HG03575 (cell line): ENCODE measurements around the gene OR6S1.
A peak's percentile ranks its signal among the peaks of the same experiment; 100 is the strongest.
"Not testable (repeated sequence)": the region's sequence is repeated elsewhere in the genome, so short reads cannot be mapped to it uniquely, and the experiment has no call there.

Experiments used
- ATAC-seq: cut with Tn5 transposase; IDR thresholded peaks from one replicate; pipeline ENCODE4 v1.9.1; 2021; ENCODE audit not compliant: unreplicated experiment, insufficient number of reproducible peaks, low FRiP score; ENCODE audit errors: extremely low read depth

OR6S1 gene

GRCh38 chr14:20614038-20614840 lies 27.3 kb downstream of the OR6S1 start:
- ATAC-seq, result no peak

- ATAC-seq, result peak; percentile 40
These were observed 28.1 kb downstream of the OR6S1 start for GRCh38 chr14:20613094-20614037.

GRCh38 chr14:20612403-20612802 lies 29.1 kb downstream of the OR6S1 start:
- no peak for ATAC-seq

DNA sequence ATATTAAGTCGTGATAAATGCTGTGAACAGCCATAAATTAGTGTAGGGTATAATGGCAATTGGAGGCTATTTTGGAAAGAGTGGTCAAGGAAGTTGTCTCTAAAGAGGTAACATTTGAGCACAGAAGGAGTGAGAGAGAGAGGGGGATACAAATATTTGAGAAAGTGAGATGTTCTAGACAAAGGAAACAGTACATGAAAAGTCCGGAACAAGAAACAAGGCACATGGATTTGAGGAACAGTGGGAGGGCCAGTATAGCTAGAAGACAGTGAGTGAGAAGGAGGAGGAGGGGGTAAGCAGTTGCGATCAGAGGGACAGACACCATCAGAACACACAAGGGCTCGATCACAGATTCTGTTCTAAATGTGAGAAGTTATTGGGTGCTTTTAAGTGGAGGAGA lies 30.2 kb downstream of the OR6S1 start:
- no peak for ATAC-seq

DNA sequence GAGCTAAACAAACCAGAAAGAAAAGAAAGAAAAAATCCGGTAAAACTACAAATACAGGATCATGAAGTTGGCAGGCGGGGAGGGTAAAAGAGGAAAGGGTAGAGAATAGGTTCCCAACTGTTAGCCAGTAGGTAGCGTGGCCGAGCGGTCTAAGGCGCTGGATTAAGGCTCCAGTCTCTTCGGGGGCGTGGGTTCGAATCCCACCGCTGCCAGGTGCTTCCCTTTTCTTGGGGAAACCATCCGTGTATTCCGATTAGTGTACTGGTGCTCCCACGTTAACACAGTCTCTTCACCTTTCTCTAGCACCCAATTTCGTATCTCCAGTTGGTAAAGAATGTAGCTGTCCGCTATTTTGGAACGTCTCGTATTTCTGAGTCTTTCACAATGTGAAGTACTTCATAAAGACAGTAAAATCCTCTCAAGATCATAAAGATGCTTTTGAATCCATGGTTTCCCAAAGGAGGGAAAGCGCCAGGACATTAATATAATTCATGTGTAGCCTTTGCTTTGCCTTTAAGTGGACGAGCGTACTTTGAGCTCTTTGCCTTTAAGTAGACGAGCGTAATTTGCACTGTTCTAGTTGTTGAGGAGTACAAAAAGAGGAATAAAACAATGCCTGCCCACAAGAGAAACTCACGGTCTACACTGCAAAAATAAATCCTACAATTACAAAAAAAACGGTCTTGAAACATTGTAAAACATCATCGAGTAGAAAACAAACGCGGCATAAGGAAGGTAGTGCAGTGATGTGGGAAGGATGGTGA lies 31.3 kb downstream of the OR6S1 start:
- ATAC-seq, result no peak

- ATAC-seq, result no peak
These were observed 32.1 kb downstream of the OR6S1 start for GRCh38 chr14:20609215-20610001.

DNA sequence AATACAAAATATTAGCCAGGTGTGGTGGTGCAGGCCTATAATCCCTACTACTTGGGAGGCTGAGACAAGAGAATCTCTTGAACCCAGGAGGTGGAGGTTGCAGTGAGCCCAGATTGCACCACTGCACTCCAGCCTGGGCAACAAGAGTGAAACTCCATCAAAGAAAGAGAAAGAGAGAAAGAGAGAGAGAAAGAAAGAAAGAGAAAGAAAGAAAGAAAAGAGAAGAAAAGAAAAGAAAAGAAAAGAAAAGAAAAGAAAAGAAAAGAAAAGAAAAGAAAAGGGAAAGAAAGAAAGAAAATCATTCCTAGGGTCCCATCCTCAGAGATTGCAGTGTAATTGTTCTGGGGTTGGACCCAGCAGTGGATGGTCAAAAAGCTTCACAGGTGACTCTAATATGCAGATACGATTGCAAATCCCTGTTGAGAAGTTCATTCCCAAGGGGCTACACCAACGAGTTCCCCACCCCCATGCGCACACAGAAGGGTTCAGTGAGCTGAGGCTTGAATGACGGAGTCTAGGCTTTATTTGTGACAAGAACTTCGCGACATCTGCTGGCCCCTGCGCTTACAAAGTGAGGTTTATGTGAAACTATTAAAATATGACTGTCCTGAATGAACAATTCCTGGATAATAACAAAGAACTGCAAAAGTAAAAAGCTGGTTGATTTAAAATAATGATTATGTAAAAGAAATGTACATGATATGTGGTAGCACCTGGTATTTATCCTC lies 32.9 kb downstream of the OR6S1 start:
- ATAC-seq, result no peak

DNA sequence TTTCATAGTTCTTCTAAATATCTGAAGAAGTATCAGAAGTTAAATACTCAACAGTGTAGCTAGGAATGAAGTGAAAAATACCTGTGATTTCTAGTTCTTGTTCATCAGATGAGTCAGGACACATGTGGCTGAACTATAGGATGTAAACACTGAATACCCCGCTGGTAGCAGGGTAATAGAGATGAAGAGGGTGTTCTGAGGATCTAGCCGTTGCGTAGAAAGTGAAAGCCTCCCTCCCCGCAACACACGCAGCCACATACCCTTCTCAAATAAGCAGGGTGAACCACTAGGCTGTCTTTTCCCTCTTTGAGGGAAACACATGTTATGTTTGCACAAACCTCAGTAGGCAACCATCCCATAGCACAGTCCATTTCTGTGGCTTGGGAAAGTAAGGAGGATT lies 33.9 kb downstream of the OR6S1 start:
- no peak for ATAC-seq

DNA sequence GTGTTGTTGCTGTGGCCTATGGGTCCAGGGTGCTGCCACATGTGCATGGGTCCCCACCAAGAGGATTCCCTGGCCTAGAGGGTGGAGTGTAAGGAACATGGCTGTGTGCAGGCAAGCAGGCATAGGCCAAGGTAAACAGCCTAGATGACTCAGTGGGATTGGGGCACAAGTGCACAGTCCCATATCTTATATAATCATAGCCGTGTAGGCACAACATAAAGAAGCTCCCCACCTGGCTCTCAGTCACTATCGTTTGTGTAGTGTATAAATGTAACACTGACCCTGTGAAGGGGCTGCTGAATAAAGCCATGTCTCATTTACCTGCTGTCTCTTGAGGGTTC lies 34.6 kb downstream of the OR6S1 start:
- ATAC-seq, result no peak

DNA sequence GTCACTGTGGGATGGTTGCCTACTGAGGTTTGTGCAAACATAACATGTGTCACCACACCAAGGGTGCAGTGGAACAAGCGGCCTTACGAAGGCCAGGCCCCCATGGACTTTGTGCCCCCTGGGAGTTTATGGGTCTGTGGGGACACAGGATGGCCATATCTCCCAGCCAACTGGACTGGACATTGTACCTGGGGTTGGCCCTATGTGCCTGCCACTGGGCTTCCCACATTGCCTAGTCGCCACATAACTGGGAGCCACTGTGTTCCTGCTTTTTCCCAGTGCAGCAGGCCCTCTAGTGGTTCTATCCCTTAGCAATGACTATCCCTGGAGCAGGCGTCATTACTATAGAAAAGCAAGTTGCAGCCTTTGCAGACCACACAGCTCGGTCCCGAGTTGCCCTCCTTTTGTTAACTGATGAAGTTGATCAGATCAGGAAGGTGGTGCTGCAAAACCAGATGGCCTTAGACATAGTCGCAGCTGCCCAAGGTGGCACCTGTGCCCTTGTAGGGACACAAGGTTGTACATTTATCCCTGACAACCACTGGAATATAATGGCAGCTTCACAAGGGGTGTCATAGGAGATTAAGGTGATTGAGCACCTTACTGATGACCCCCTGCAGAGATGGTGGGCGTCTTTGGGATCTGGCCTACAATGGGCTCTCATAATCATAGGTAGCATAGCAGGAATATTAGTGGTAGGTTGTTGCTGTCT lies 35.1 kb downstream of the OR6S1 start:
- ATAC-seq, result no peak

GRCh38 chr14:20603813-20604690 lies 37.4 kb downstream of the OR6S1 start:
- ATAC-seq, result no peak

GRCh38 chr14:20602583-20602982 lies 38.9 kb downstream of the OR6S1 start:
- no peak for ATAC-seq

DNA sequence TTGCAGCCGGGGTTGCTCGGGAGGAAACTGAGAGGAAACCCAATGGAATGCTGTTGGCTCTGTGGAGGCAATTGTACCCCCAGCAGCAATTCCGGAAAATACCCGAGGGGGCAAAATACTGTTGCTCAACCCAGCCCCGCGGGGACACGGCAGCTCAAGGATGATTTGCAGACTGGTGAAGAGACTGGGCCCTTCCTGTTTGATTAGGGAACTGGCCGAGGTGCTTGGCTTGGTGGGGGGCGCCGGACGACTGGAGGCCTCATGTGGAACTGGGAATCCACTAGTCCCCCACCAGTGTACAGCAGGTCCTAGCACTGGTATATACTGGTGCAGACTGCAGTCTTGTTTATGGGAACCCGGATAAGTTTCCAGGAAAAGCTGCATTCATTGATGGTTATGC lies 40.0 kb downstream of the OR6S1 start:
- ATAC-seq, result no peak

- no peak for ATAC-seq
These were observed 44.4 kb downstream of the OR6S1 start for GRCh38 chr14:20597108-20597507.

- not testable (repeated sequence) for ATAC-seq
These were observed 45.8 kb downstream of the OR6S1 start for GRCh38 chr14:20595726-20596125.

DNA sequence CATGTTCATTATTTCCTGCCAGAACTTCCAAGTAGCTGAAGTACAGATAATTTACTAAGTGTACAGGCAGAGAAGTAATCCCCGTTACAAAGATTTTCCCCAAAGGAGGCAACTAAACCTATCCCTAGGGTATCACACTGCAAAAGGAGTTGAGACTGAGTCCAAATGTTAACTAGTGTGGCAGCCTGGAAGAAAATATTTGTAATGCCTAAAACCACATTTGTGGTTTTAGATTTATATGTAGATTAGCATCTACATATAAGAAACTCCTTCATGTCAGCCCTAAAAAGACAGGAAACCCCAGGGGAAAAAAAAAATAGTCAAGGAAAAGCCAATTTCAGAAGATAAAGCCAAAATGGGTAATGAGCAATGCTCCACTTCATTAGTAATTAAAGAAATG lies 48.9 kb downstream of the OR6S1 start:
- ATAC-seq, result no peak

GRCh38 chr14:20591235-20591634 lies 50.3 kb downstream of the OR6S1 start, which contains the start of gene RNASE12:
RNASE12 (minus strand) TSS chr14:20591376; CDS start chr14:20590723, 653 bp downstream.
- no peak for ATAC-seq
